ENCODE results near the gene PIP4K2A. TPM values are rescaled to one million over a fixed set of nuclear protein-coding genes. Genes with fewer than 3 reads are reported as not detected.

PIP4K2A gene
- total RNA-seq, 3 donors from 2014 or later, result 15.1 to 36.6 (median 33.1) TPM

DNA sequence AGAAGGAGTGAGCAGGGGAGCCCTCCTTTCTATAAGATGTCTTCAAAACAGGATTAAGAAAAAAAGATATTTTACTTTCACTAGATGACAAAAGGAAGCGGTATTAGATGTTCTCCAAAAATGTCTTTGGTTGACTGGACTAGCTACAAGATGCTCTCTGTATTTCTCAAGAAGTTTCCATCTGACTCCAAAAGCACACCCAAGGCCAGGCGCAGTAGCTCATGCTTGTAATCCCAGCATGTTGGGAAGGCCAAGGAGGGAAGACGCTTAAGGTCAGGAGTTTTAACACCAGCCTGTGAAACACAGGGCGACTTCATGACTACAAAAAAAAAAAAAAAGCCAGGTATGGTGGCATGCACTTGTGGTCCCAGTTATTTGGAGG is 84.5 kb downstream of the PIP4K2A start:
- Histone ChIP-seq H3K9me3 (no peaks in the 10 kb centered on the region), H3K27ac (peak overlapping the region; percentile 68 to 81), H3K4me3 (no peak overlapping the region), H3K27me3 (no peaks in the 10 kb centered on the region), H3K4me1 (no peaks in the 10 kb centered on the region), H3K36me3 (no peaks in the 10 kb centered on the region)
- no peak for DNase-seq (ENCODE audit: low spot score in 2 of 2)
- intact Hi-C loops (cut with DNase I; ENCODE audit: low total_unique reads), result no loop called here
- TF ChIP-seq, protein P1, sequence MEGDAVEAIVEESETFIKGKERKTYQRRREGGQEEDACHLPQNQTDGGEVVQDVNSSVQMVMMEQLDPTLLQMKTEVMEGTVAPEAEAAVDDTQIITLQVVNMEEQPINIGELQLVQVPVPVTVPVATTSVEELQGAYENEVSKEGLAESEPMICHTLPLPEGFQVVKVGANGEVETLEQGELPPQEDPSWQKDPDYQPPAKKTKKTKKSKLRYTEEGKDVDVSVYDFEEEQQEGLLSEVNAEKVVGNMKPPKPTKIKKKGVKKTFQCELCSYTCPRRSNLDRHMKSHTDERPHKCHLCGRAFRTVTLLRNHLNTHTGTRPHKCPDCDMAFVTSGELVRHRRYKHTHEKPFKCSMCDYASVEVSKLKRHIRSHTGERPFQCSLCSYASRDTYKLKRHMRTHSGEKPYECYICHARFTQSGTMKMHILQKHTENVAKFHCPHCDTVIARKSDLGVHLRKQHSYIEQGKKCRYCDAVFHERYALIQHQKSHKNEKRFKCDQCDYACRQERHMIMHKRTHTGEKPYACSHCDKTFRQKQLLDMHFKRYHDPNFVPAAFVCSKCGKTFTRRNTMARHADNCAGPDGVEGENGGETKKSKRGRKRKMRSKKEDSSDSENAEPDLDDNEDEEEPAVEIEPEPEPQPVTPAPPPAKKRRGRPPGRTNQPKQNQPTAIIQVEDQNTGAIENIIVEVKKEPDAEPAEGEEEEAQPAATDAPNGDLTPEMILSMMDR (IDR thresholded peaks at IDR 0.05), result no peak
- TF ChIP-seq POLR2AphosphoS5 (IDR thresholded peaks at IDR 0.05), result no peak
- TF ChIP-seq POLR2A (IDR thresholded peaks at IDR 0.05), result no peak

GRCh38 chr10:22629126-22629525 is 85.3 kb downstream of the PIP4K2A start:
- intact Hi-C loops (cut with DNase I; ENCODE audit: low total_unique reads), result no loop called here
- no peaks in the 10 kb centered on the region for H3K4me1 ChIP-seq

GRCh38 chr10:22628309-22628708 is 86.1 kb downstream of the PIP4K2A start:
- no peaks in the 10 kb centered on the region for H3K4me1 ChIP-seq
- H3K27ac ChIP-seq, result peak overlapping the region in 1 of 2 donors; percentile 15
- intact Hi-C loops (cut with DNase I; ENCODE audit: low total_unique reads), result no loop called here

More at GRCh38 chr10:22629126-22629525, 85.3 kb downstream of the PIP4K2A start:
- no peaks in the 10 kb centered on the region for H3K36me3 ChIP-seq
- H3K9me3 ChIP-seq, result no peaks in the 10 kb centered on the region
- DNase-seq (ENCODE audit: low spot score in 2 of 2), result no peak
- H3K4me3 ChIP-seq, result no peak overlapping the region
- H3K27ac ChIP-seq, result peak overlapping the region; percentile 15 to 68
- no peaks in the 10 kb centered on the region for H3K27me3 ChIP-seq
- TF ChIP-seq, protein P1 (IDR thresholded peaks at IDR 0.05), result no peak
- TF ChIP-seq POLR2A (IDR thresholded peaks at IDR 0.05) (no peak), POLR2AphosphoS5 (IDR thresholded peaks at IDR 0.05) (no peak)

GRCh38 chr10:22626784-22627183 is 87.6 kb downstream of the PIP4K2A start:
- DNase-seq (ENCODE audit: low spot score in 2 of 2), result no peak
- no peak for TF ChIP-seq POLR2A (IDR thresholded peaks at IDR 0.05)
- no peak for TF ChIP-seq POLR2AphosphoS5 (IDR thresholded peaks at IDR 0.05)
- TF ChIP-seq, protein P1 (IDR thresholded peaks at IDR 0.05), result no peak
- no peaks in the 10 kb centered on the region for H3K27me3 ChIP-seq
- H3K4me1 ChIP-seq, result no peaks in the 10 kb centered on the region
- no peaks in the 10 kb centered on the region for H3K36me3 ChIP-seq
- no peak overlapping the region for H3K27ac ChIP-seq
- intact Hi-C loops (cut with DNase I; ENCODE audit: low total_unique reads), result no loop called here
- no peak overlapping the region for H3K4me3 ChIP-seq
- H3K9me3 ChIP-seq, result no peaks in the 10 kb centered on the region

More at GRCh38 chr10:22628309-22628708, 86.1 kb downstream of the PIP4K2A start:
- TF ChIP-seq POLR2AphosphoS5 (IDR thresholded peaks at IDR 0.05), result no peak
- TF ChIP-seq, protein P1 (IDR thresholded peaks at IDR 0.05), result no peak
- TF ChIP-seq POLR2A (IDR thresholded peaks at IDR 0.05), result no peak
- no peaks in the 10 kb centered on the region for H3K9me3 ChIP-seq
- no peak for DNase-seq (ENCODE audit: low spot score in 2 of 2)
- H3K36me3 ChIP-seq, result no peaks in the 10 kb centered on the region
- H3K27me3 ChIP-seq, result no peaks in the 10 kb centered on the region
- no peak overlapping the region for H3K4me3 ChIP-seq

- intact Hi-C loops (cut with DNase I; ENCODE audit: low total_unique reads), result no loop called here
- Histone ChIP-seq H3K4me1 (no peaks in the 10 kb centered on the region), H3K27ac (peak overlapping the region; percentile 21 to 53)
Measured at GRCh38 chr10:22625516-22626290, 88.7 kb downstream of the PIP4K2A start.

More at GRCh38 chr10:22625516-22626290, 88.7 kb downstream of the PIP4K2A start:
- Histone ChIP-seq H3K9me3 (no peaks in the 10 kb centered on the region), H3K4me3 (no peak overlapping the region), H3K27me3 (no peaks in the 10 kb centered on the region), H3K36me3 (no peaks in the 10 kb centered on the region)
- TF ChIP-seq, protein P1 (IDR thresholded peaks at IDR 0.05), result no peak
- TF ChIP-seq POLR2AphosphoS5 (IDR thresholded peaks at IDR 0.05), result no peak
- TF ChIP-seq POLR2A (IDR thresholded peaks at IDR 0.05), result no peak
- no peak for DNase-seq (ENCODE audit: low spot score in 2 of 2)

Data from breast epithelium (tissue), 4 donors.